ENCODE measurements around the gene KRTAP5-6.

The KRTAP5-6 gene, protein sequence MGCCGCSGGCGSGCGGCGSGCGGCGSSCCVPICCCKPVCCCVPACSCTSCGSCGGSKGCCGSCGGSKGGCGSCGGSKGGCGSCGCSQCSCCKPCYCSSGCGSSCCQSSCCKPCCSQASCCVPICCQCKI

GRCh38 chr11:1696608-1697570 is at the start of gene KRTAP5-6:
Gene KRTAP5-6 (plus strand): TSS chr11:1697195. CDS start chr11:1697246, 51 bp downstream.
- no peak for DNase-seq

DNA sequence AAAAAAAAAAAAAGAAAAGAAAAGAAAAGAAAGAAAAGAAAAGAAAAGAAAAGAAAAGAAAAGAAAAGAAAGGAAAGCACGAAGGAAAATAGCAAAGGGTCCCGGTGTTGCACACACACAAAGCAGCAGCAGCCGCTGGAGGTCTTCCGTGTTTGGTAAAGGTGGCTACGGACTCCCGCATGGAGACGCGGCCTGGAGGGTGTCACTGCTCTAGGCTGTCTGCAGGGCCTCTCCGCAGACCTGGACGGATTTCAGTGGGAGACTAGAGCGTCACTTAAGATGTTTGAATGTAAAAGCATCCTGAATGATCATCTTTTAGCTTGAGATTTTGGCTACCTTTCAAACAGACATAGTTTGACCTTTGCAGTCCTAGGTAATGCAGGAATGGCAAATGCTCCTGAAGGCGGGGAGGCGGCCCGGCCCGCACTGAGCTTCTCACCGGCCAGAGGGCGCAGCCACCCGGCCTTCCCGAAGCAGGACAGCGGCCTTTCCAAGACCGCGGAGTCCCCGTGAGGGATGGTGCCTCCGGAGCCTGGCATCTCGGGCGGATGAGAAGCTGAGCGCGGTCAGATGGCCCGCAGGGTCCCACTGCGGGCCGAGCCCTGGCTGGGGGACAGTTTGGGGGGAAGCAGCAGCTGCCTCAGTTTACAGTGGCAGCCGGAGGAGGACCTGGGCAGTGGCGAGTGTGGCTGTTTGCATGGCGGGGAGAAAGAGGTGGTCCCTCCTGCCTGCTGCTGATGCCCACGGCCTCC is 48.9 kb upstream of the KRTAP5-6 start:
- no peak for DNase-seq

DNA sequence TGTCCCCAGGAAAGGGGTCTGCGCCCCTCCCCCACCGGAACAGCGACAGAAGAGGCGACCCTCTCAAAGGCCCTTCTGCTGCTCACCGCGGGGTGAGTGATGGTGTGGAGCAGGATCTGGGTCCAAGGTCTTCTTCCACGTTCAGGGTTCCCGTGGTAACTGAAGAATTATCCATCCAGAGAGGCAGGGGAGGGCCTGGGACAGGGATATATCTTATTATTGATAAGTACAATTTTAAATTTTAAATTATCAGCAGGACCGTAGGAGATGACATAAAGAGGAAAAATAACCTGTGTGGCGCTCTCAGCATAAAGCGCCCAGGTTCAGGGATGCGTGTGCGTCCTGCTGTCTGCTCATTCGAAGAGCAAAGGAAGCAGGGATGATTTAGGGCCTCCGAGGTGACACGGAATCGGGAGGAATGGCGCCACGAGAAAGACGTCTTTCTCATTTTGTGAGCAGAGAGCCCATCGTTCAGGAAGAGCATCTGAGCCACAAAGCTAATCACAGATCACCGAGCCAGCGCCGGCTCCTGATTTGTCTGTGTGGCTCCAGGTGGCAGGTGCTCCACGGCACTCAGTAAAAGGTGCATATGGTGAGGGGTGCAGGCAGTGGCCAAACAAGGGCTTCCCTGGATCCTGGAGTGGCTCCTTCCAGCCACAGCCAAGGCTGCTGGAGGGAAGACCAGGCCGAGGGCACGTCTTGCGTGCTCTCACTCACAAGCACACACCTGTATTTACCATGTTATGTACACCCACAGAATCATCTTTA is 48.2 kb upstream of the KRTAP5-6 start:
- DNase-seq, result no peak

DNA sequence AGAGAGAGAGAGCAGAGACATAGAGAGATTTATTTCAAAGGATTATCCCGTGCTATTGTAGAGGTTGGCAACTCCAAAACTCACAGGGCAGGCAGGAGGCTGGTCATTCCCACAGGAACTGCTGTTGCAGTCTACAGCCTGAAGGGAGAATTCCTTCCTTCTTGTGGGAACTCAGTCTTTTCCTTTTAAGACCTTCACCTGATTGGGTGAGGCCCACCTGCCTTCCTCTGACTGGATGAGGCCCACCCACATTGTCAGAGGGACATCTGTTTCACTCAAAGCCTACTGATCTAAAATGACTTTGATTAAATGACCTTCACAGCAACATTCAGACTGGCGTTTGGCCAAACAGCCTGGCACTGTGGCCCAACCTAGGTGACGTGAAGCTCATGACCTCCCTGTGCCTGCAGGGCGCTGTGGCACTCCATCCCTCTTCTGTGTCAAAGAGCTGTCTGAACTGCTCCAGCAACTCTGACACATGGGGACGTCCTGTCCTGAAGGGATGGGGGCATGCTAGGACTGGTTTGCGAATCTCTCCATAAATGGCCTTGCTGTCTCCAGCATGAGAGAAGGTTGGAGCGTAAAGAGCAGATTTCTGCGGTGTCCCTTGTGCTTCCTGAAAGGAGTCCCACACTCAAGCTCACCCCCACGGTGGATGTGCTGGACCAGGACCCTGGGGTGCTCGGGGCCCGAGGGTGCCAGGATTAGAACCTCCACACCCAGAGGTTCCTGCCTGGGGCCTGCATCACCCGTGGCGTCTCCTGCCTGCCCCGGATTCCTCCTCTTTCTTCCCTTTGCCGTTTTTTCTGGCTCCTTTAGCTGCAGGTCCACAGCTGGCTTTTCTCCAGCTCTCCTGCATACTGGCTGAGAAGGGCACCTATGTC is 46.7 kb upstream of the KRTAP5-6 start:
- DNase-seq, result no peak

DNA sequence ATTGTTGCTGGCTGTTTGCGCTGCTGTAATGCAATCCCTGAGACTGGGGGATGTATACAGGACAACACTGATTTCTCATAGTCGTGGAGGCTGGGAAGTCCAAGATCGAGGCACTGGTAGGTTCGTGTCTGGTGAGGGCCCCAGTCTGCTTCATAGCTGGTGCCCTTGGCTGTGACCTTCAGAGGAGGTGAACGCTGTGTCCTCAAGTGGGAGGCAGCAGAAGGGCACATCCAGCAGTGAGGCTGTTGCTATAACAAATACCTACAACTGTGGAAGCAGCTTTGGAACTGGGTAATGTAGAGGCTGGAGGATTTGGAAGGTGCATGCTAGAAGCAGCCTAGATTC is 46.1 kb upstream of the KRTAP5-6 start:
- no peak for DNase-seq

GRCh38 chr11:1651411-1651980 is 45.5 kb upstream of the KRTAP5-6 start:
- no peak for DNase-seq

DNA sequence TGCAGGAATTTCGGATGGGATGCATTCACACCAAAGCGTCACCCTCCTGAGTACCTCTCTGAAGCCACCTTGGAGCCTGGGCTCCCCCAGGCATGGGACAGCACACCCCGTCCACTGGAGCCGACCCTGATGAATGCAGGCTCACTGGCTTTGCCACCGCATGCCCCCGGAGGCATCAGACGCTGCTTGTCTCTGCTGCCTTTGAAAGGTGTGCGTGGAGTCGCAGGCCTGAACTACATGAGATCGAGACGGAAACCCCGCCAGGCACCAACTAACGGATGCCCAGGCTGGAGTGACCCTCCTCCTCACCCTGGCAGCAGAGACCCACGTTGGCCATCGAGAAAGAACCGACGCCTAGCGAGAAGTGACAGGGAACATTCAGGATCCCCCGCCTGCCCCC is 45.0 kb upstream of the KRTAP5-6 start:
- DNase-seq, result no peak

DNA sequence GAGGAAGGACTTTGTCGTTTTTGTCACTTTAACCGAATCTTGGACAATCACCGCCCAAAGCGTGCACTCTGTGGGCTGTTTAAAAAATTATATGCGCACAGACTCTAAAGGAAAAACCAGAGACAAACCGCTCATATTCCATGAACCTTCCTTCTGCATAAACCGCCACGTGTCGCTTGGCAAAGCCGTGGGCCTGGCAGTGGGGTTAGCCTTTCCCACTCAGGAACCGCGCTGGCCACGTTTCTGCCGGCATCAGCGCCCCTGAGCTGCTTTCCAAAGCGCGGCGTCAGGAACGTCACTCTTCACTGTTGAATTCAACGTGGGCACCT is 44.6 kb upstream of the KRTAP5-6 start:
- no peak for DNase-seq

DNA sequence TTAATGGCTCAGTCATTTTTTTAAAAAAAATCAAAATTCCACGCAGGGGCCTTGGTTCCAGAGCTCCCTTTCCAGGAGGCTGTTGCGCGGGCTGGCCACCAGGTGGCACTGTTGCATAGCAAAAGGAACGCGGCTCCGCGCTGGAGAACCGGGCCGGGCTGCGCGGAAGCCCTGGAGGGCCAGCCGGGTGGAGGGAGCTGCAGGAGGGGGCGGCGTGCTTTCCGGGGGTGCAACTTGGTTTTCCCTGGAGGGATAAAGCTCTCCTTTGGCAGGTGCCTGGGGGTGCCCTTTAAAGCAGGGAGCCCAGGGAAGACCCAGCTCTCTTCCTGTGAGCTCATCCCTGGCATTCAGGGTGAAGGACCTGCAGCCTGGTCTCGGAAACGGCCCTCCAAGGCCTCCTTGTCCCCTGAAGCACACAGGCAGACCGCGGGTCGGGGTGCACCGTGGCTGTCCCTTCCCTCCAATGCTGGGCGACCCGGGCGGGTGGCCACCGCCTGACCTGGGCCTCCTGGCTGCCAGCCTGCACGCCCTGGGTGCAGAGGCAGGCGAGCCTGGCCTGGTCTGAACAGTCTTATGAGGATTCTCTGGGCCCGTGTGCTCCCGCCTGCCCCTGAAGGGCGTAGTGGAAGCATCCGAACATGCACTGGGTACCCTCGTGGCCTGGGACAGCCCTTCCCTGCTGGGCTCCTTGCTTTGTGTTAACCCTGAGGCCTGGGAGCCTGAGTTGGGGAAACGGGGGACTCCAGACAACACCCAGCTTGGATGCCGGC is 44.0 kb upstream of the KRTAP5-6 start:
- DNase-seq, result no peak

GRCh38 chr11:1653541-1654387 is 43.2 kb upstream of the KRTAP5-6 start:
- DNase-seq, result no peak

- no peak for DNase-seq
Observed at GRCh38 chr11:1654388-1655167, 42.4 kb upstream of the KRTAP5-6 start.

GRCh38 chr11:1655168-1656060 is 41.6 kb upstream of the KRTAP5-6 start:
- DNase-seq, result no peak

DNA sequence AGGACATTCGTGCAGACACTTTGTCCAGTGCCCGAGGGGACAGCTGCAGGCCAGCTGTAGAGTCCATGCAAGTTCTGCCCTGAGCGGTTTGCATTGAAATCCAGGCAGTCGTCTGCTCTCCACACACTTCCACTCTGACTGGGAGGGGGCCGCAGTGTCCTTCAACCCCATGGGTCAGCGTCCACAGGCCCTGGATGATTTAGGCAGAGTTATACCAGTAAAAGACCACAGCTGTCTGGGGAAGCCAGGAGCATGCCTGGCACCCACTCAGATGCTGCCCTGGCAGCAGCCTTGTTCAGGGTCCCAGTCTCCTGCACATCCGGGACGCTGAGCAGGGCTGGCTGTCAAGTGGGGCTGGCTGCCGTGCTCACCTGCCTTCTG is 40.9 kb upstream of the KRTAP5-6 start:
- DNase-seq, result no peak

DNA sequence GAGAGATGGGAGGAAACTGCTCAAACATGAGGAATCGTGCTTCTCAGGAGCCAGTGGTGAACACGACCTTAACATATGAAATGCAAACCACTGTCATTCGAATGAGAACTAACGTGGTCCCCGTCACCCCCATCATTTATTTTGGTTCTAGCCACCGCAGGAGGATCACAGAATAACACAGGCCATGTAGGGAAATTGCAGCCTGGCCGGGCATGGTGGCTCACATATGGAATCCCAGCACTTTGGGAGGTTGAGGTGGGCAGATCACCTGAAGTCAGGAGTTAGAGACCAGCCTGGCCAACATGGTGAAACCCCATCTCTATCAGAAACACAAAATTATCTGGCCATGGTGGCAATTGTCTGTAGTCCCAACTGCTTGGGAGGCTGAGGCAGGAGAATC is 40.3 kb upstream of the KRTAP5-6 start:
- DNase-seq, result no peak

GRCh38 chr11:1659506-1659905 is 37.5 kb upstream of the KRTAP5-6 start:
- no peak for DNase-seq

DNA sequence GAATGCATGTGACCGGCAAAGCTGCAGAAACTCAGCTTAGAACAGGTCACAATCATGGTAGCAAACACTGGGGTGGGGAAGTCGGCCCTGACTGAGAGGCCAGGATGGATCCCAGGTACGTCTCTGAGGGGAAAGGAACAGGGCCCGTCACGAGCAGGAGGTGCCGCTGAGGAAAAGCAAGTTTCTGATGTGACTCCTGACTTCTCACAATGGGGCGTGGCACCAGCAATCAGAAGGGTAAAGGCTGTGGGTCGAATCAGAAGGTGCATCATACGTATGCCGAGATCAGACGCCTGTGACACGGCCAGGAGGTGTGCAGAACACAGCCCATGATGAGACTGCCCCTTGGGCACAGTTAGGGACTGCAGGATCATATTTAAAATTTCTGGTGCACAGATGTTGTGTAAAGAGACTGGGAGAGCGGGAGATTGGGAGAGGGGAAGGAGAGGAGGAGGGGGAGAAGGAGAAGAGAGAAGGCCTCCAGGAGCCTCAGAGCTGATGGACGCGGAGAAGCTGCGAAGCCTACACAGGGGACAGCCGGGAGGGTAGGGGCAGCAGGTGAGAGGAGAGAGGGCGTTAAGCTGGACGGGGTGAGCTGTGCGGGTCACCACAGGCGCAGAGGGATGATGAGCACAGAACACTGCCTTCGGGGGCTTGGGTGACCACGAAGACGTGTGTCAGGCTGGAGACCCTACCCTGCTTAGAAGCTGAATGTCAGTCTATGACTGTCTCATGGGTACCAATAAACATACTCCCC is 36.7 kb upstream of the KRTAP5-6 start:
- no peak for DNase-seq
